Activated effector memory CD4-positive, alpha-beta T cell treated with Interleukin-2 at 50 U/mL for 16 hours (primary cell): ENCODE data around the gene CYB5RL.

Experiments
- DNase-seq: peaks from one replicate; pipeline ENCODE4 v3.0.0-alpha.2; 2020

CYB5RL gene

DNA sequence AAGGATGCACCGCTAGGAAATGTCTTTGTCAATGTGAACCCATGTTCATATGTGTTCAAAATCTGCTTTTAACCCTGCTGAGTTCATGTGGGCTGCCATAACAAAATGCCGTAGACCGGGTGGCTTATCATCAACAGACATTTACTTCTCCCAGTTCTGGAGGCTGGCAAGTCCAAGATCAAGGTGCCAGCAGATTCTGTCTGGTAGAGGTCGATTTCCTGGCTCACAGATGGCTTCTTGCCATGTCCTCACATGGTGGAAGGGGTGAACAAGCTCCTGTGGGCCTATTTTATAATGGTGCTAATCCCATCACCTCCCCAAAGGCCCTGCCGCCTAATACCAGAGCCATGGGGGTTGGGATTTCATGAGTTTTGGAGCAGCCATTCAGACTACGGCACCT lies 42.4 kb downstream of the CYB5RL start:
- DNase-seq = no peak

DNA sequence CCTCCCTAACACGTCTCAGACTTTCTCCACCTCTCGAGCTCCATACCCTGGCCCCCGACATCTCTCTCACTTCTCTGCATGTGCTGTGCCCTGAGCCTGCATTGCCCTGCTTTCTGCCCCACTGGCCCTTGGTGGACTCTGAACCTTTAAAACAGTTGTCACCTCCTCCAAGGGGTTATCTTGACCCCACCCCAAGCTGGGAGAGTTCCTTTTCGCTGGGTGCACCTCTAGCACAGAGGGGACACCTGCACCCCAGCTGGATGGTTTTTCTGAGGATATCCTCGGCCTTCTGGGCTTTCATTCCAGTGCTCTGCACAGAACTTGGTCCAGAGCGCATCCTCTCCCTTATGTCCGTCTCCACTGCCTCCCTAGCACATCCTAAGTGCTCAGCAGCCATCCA lies 42.8 kb downstream of the CYB5RL start:
- DNase-seq = no peak

DNA sequence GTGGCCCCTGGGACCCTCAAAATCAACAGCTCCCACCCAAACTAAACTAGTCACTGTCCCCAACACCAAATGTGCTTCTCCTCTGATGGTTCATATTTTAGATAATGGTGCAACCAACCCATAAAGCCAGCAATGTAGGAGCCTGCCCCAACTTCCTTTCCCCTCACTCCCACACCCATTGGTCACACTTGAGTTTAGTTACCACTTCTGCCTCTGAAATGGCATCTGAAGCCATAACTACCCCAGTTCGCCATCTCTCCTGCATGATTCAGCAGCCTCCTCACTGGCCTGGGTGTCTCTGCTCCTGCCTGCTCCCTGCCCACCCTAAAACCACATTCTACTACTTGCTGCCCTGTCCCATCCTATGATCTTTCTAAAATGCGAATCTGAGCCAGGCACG lies 43.6 kb downstream of the CYB5RL start:
- DNase-seq = no peak

DNA sequence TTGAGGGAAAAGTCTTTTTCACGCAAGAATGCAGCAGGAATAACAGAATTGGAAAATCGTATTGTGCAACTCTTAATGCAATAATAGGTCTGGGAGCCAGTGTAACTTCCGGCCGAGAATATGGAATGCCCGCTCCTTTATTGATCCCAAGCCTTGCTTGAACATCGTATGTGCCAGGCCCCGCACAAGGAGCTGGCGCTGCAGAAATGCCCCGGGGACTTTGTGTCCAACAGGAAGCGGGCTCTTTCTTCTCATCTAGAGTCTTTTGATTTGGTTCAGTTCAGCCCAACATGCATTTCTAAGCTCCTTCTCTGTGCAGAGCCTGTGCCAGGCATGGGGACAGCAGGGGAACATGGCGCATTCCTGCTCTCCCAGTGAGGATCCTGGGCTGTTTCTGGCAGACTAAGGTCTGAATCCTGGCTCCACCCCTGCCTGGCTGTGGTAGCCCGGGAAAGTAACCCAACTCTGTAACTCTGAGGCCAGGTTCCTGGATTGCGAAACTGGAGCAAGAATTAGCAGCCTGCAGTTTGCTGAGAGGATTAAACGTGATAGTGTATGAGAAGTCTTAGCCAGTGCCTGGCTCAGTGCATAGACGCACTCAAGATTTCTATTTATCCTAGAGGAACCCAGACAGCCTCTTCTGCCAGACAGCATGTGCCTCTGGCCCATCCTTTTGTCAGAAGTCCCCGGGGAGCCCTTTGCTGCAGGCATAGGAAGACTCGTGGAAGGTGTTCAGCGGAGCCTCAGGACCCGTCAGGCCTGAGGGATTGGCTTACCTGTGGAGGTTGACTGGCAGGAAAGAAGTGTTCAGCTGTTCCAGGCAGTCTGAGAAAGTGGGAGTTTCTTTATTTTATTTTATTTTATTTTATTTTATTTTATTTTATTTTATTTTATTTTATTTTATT lies 46.0 kb downstream of the CYB5RL start:
- no peak for DNase-seq

DNA sequence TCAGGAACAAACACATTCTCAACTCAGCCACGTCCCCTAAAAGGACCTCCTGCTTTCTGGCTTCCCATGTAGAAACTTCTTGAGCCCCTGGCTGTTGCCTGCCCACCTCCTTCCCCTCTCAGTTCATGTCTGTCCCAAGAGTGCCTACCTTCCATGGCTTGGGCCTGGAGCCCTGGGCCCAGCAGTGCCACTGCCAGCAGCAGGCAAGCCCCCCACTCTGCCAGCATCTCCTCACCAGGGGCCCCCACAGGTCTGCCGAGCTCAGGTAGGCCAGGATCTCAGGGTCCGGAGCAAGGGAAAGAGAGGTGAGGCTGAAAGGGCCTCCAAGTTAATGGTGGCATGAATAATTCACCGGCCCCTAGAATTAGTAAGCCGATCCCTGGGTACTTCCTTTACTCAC lies 47.1 kb downstream of the CYB5RL start, which contains the start of gene CDCP2:
Gene CDCP2 (minus strand): TSS at position 305 of the 400 bp plus-strand sequence. CDS start 78 bp downstream, at position 227.
- DNase-seq = no peak

DNA sequence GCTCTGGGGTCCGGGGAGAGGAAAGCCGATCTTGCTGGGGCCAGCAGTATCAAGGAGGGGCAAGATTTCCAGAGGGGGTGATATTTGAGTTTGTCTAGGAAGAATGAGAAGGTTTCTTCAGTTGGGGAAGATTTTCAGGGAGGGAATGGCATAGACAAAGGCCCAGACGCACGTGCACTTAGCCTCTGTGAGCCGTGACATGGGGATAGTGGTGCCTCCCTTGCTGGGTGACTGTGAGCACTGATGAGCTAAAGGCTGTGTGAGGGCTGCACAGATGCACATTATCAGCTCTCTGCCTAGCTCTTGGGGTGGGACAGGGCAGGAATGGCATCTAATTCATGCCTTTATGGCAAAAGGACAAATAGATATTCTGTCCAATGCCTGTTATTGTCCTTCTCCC lies 48.8 kb downstream of the CYB5RL start:
- DNase-seq = no peak
